Mononuclear cell (primary cell): ENCODE data around the gene ATP7B. TPM values are rescaled to one million over a fixed set of nuclear protein-coding genes. Genes with fewer than 3 reads are reported as not detected.

Source experiments
- H3K27me3 ChIP-seq: 2 replicates; pipeline ENCODE4 v1.6.0; 2011; ENCODE audit warnings: low read length, control low read depth; ENCODE audit not compliant: insufficient read depth
- H3K4me1 ChIP-seq: 2 replicates; pipeline ENCODE4 v1.5.1; 2011; ENCODE audit warnings: mild to moderate bottlenecking, low read length, control low read depth; ENCODE audit not compliant: insufficient read depth
- H3K4me3 ChIP-seq: 2 replicates; pipeline ENCODE4 v1.5.1; 2011; ENCODE audit warnings: mild to moderate bottlenecking, low read length, moderate library complexity
- H3K9me3 ChIP-seq: 2 replicates; pipeline ENCODE4 v1.5.1; 2011; ENCODE audit warnings: low read depth, mild to moderate bottlenecking, control low read depth, low read length
- total RNA-seq: library from RNA; depleted of rRNA; stranded (reverse); fragments of >200 nt; gene quantifications from one replicate; pipeline ENCODE4 v1.2.3, GENCODE V29; 2012

ATP7B gene
- total RNA-seq, 1 donor = 0.21 TPM

DNA sequence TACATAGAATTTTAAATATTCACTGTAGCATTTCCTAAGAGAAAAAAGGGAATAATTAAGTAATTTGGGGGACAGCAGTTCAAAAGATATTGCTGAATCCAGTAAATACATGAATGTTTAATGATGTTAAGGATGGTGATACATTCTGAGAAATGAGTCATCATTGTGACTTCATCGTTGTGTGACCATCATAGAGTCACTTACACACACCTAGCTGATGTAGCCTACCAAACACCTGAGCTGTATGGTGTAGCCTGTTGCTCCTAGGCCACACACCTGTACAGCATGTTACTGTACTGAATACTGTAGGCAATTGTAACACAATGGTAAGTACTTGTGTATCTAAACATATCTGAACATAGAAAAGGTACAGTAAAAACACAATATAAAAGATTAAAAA, 34.8 kb downstream of the ATP7B start:
- no peaks in the 10 kb centered on the region for H3K9me3 ChIP-seq
- no peaks in the 10 kb centered on the region for H3K27me3 ChIP-seq
- no peaks in the 10 kb centered on the region for H3K4me1 ChIP-seq
- H3K4me3 ChIP-seq = no peak overlapping the region

- Histone ChIP-seq H3K4me3 (no peak overlapping the region), H3K27me3 (no peaks in the 10 kb centered on the region), H3K9me3 (no peaks in the 10 kb centered on the region)
Observed at GRCh38 chr13:51974482-51974881, 36.8 kb downstream of the ATP7B start.

DNA sequence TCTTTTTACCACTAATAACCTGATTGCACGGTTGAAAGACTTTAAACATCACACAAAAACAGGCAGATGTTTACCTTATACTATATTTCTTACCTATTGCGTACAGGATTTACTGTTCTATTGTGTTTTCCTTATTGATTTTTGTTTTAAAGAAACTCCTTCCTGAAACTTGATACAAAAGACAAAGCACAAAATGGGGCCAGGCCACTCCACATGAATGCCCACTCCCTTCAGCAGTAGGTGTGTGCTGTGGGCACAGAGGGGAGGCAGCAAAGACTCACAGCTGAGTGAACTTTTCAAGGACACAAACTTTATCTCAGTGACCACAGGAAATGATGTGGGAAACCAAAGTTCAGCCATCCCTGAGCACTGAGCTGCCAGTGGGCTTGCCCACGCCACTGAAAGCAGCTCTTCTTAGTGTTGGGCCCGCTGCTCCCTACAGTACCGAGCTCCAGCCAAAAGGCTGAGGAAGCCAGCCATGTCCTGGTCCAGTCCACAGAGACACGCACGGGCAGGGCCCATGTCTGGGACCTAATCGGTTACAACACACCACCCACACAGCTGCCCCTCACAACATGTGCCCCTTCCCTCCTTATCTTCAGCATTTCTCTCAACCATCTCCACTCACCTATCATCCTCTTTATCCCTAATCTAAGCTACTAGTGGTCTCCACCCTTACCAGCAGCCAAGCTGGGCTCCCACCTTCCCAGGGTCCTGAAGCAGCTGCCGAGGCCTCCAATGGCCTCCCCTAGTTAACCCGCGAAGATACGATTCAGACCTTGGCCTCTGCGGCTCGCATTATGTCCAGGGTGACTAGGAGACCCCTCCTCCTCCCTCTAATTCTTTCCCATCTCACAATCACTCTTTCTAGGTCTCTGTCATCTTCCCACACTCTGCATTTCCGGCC, 39.5 kb downstream of the ATP7B start:
- H3K4me3 ChIP-seq = no peak overlapping the region
- H3K27me3 ChIP-seq = no peaks in the 10 kb centered on the region
- H3K4me1 ChIP-seq = no peaks in the 10 kb centered on the region
- no peaks in the 10 kb centered on the region for H3K9me3 ChIP-seq

More at GRCh38 chr13:51974482-51974881, 36.8 kb downstream of the ATP7B start:
- no peaks in the 10 kb centered on the region for H3K4me1 ChIP-seq

DNA sequence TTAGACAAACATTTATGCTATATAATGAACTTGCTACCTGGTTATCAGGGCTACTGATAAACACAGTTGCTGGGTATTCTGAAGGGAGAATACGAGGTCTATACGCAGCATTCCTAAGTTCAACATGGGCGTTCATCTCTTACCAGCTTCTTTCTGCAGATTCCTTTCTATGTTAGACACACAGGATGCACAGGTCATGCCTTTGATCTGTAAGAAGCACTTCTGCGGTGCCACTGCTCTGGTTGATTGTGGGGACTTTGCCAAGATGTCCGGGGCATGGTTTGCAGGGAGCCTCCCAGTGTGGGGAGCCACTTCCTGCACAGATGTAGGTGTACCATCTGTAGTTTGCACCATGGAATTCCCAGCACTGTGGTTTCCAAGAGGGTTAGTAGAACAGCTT, 40.9 kb downstream of the ATP7B start:
- no peak overlapping the region for H3K4me3 ChIP-seq
- no peaks in the 10 kb centered on the region for H3K4me1 ChIP-seq
- H3K27me3 ChIP-seq = no peaks in the 10 kb centered on the region
- H3K9me3 ChIP-seq = no peaks in the 10 kb centered on the region

DNA sequence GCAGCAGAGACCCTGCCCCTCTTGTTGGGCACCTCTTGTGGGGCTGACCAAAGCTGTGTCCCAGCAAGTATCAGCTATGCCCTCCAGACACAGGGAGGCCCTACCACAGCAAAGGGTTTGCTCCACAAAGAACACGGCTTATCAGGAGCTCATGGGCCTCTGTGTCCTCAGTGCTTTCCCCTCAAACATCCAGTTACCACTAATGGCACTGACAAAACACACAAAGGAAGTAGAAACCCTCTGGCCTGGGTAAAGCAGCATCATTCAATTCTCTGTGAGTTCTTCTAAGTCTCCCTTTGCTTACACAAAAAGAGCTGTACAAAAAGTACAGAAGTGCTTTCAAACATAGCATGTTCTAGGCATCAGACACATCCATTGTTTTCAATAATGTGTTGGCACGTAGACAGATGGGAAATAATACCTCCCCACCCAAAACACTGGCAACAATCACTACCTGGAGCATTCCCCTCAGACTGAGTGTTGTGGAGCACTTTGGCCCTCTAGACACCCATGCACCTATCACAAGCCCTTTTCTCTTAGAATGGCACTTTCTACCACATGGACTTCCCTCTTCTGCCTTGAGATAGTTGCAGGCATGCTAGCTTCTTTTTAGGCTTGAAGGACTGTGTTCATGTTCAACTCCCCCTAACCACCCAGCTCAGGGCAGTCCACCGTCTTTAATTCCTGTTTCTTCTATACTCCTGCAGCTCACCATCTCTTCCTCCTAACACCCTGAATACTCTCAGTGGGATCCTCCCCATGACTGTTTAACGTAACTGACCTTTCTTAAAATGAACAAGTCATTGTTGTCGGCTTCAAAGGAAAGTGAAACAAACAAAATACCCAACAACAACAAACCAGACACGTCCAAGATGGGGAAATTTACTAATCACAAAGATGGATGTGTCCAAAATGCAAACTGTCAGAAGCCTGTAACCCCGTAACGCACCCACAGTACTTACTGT, 43.5 kb downstream of the ATP7B start:
- Histone ChIP-seq H3K9me3 (no peaks in the 10 kb centered on the region), H3K27me3 (no peaks in the 10 kb centered on the region), H3K4me1 (no peaks in the 10 kb centered on the region), H3K4me3 (no peak overlapping the region)

GRCh38 chr13:51966186-51966585, 45.1 kb downstream of the ATP7B start:
- Histone ChIP-seq H3K27me3 (no peaks in the 10 kb centered on the region), H3K9me3 (no peaks in the 10 kb centered on the region), H3K4me1 (no peaks in the 10 kb centered on the region), H3K4me3 (no peak overlapping the region)

- Histone ChIP-seq H3K4me1 (no peaks in the 10 kb centered on the region), H3K9me3 (no peaks in the 10 kb centered on the region), H3K4me3 (no peak overlapping the region), H3K27me3 (no peaks in the 10 kb centered on the region)
Observed at GRCh38 chr13:51961493-51962403, 49.5 kb downstream of the ATP7B start.

DNA sequence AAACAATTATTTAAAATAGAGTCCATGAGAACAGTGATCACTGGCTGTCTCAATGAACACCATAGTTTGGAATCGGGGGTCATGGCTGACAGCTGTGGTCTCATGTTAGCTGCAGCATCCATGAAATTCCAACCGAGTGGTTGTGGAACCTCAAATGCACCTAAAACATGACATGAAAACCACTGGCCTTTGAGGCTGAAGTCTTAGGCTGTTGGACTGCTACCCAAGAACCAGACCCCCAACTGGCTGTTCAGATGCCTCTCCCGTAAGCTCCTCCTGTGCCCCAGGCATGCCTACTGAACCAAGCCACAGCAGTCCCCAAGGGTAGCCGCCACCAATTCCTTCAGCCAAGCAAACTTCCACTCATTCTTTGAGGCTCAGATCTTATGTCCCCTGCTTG, 50.5 kb downstream of the ATP7B start:
- Histone ChIP-seq H3K4me3 (no peak overlapping the region), H3K9me3 (no peaks in the 10 kb centered on the region), H3K4me1 (no peaks in the 10 kb centered on the region), H3K27me3 (no peaks in the 10 kb centered on the region)

- Histone ChIP-seq H3K4me3 (no peak overlapping the region), H3K9me3 (no peaks in the 10 kb centered on the region), H3K27me3 (no peaks in the 10 kb centered on the region), H3K4me1 (no peaks in the 10 kb centered on the region)
Observed at GRCh38 chr13:51959773-51960172, 51.5 kb downstream of the ATP7B start.

- no peak overlapping the region for H3K4me3 ChIP-seq
- no peaks in the 10 kb centered on the region for H3K9me3 ChIP-seq
- H3K27me3 ChIP-seq = no peaks in the 10 kb centered on the region
- H3K4me1 ChIP-seq = no peaks in the 10 kb centered on the region
Observed at GRCh38 chr13:51958217-51958547, 53.1 kb downstream of the ATP7B start.

DNA sequence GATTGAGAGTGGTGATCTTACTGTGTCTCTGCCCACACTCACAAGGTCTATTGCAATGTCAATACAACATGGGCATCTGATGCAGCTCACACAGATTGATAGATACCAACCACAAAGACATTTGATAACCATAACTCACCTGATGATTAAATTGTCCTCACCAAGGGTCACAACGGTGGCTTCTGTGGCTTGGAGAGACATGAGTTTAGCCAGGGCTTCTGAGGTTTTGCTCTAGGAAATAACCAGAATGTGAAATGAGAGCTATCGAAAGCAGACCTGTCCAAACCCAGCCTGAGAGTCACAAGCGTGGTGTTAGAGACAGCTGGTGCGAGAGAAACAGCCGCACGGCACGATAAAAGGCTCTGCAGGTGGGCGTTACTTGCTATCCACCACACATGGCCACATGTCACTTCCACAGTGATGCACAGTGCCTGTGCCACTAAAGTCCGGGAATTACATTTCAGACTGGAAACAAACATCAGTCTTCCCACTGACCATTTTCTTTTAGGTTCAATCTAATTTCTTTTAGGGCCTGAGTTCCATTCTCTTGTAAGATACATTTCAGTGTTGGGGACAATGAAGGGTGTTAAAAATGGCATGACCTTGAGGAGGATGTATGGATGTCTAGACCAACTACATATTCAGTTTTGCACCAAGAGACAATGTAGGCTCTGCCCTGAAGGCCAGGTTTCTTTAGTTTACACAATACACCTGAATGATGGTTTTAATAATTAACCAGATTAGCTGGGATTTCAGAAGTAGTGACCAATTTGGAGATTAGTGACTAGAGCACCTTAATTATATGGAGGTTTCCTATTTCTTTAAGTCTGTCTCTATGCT, 53.7 kb downstream of the ATP7B start:
- no peaks in the 10 kb centered on the region for H3K4me1 ChIP-seq
- no peaks in the 10 kb centered on the region for H3K27me3 ChIP-seq
- H3K9me3 ChIP-seq = no peaks in the 10 kb centered on the region
- no peak overlapping the region for H3K4me3 ChIP-seq

DNA sequence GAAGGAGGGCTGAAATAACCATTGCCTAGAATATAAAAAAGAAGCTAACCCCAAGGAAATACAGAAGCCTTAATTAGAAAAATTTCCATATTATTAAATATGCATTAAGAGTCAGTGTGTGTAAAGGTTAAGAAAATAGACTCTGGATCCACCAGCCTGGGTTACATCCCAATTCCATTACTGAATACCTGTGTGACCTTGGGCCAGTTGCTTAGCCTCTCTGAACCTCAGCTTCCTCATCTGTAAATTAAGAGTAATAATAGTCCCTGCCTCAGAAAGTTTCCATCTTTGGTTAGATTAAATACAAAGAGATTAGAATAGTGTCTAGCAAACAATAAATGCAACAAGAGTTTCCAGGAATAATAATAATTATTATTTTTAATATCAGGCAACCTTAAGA, 54.5 kb downstream of the ATP7B start:
- Histone ChIP-seq H3K27me3 (no peaks in the 10 kb centered on the region), H3K9me3 (no peaks in the 10 kb centered on the region), H3K4me3 (no peak overlapping the region), H3K4me1 (no peaks in the 10 kb centered on the region)

GRCh38 chr13:51955816-51956603, 55.2 kb downstream of the ATP7B start:
- H3K4me1 ChIP-seq = no peaks in the 10 kb centered on the region
- no peaks in the 10 kb centered on the region for H3K27me3 ChIP-seq
- no peaks in the 10 kb centered on the region for H3K9me3 ChIP-seq
- no peak overlapping the region for H3K4me3 ChIP-seq
